Neural cell (in vitro differentiated cells): ENCODE data around the gene OR51B6. TPM values are rescaled to one million over a fixed set of nuclear protein-coding genes. Genes with fewer than 3 reads are reported as not detected.

ENCODE experiments used
- H2AFZ ChIP-seq: fragments of 200-600, 300-800 bp; sonication (generic), shearing (Covaris generic); 2 replicates; pipeline ENCODE4 v1.6.0; 2014; ENCODE audit warnings: low read depth, mild to moderate bottlenecking, antibody characterized with exemption, low read length, moderate library complexity
- H3F3A ChIP-seq: fragments of 200-600 bp; shearing (Covaris generic); 2 replicates; pipeline ENCODE4 v1.6.1; 2016; ENCODE audit warnings: mild to moderate bottlenecking, moderate library complexity, mixed read lengths, antibody characterized with exemption, low read length; ENCODE audit not compliant: insufficient read depth, poor library complexity, severe bottlenecking
- H3K27ac ChIP-seq: fragments of 200-600, 300-800 bp; sonication (generic), shearing (Covaris generic); 2 replicates; pipeline ENCODE4 v1.5.1; 2014; ENCODE audit warnings: mild to moderate bottlenecking, low read length, moderate library complexity
- H3K27me3 ChIP-seq: fragments of 300-800, 200-600 bp; sonication (generic), shearing (Covaris generic); 2 replicates; pipeline ENCODE4 v1.6.0; 2014; ENCODE audit warnings: mild to moderate bottlenecking, low read depth, low read length, moderate library complexity; ENCODE audit not compliant: insufficient read depth
- H3K36me3 ChIP-seq: fragments of 300-800, 200-600 bp; sonication (generic), shearing (Covaris generic); 2 replicates; pipeline ENCODE4 v1.5.1; 2014; ENCODE audit warnings: mild to moderate bottlenecking, antibody characterized with exemption, low read length, moderate library complexity; ENCODE audit not compliant: insufficient read depth
- H3K4me2 ChIP-seq: fragments of 300-800, 200-600 bp; sonication (generic), shearing (Covaris generic); 2 replicates; pipeline ENCODE4 v1.6.0; 2014; ENCODE audit warnings: mild to moderate bottlenecking, low read length
- H3K4me3 ChIP-seq: fragments of 300-800, 200-600 bp; sonication (generic), shearing (Covaris generic); 2 replicates; pipeline ENCODE4 v1.5.1; 2014; ENCODE audit warnings: mild to moderate bottlenecking, low read length, moderate library complexity
- H3K79me2 ChIP-seq: fragments of 200-600 bp; shearing (Covaris generic); replicated peaks from 2 replicates; pipeline ENCODE4 v1.6.0; 2014; ENCODE audit warnings: mild to moderate bottlenecking, low read length, moderate library complexity; ENCODE audit not compliant: insufficient read depth
- H3K9ac ChIP-seq: fragments of 300-800, 200-600 bp; sonication (generic), shearing (Covaris generic); 2 replicates; pipeline ENCODE4 v1.6.1; 2016; ENCODE audit warnings: mild to moderate bottlenecking, low read length, mixed read lengths
- H3K9me2 ChIP-seq: fragments of 200-600 bp; shearing (Covaris generic); 2 replicates; pipeline ENCODE4 v1.6.1; 2016; ENCODE audit warnings: mild to moderate bottlenecking, low read length, mixed read lengths; ENCODE audit not compliant: insufficient read depth
- H3K9me3 ChIP-seq: fragments of 200-600, 300-800 bp; sonication (generic), shearing (Covaris generic); 2 replicates; pipeline ENCODE4 v1.6.1; 2016; ENCODE audit warnings: mild to moderate bottlenecking, mixed run types, low read length, moderate library complexity, mixed read lengths
- H4K20me1 ChIP-seq: fragments of 200-600 bp; shearing (Covaris generic); 2 replicates; pipeline ENCODE4 v1.6.1; 2016; ENCODE audit warnings: mild to moderate bottlenecking, mixed run types; ENCODE audit not compliant: insufficient read depth
- EP300 ChIP-seq: fragments of 450-650 bp; conservative IDR thresholded peaks from 2 replicates; pipeline ENCODE4 v1.6.1; 2014; ENCODE audit warnings: antibody characterized with exemption, mild to moderate bottlenecking, moderate library complexity; ENCODE audit not compliant: poor library complexity, severe bottlenecking
- EZH2 ChIP-seq: fragments of 200-600, 300-800 bp; shearing (Covaris generic), sonication (generic); IDR thresholded peaks from 2 replicates; pipeline ENCODE4 v1.6.1; 2014; ENCODE audit warnings: antibody characterized with exemption, low read length, borderline replicate concordance, mild to moderate bottlenecking; ENCODE audit not compliant: insufficient read depth, poor library complexity, severe bottlenecking
- MXI1 ChIP-seq: fragments of 450-650 bp; conservative IDR thresholded peaks from 2 replicates; pipeline ENCODE4 v1.6.1; 2014; ENCODE audit warnings: antibody characterized with exemption, mild to moderate bottlenecking; ENCODE audit not compliant: poor library complexity, severe bottlenecking
- POLR2AphosphoS5 ChIP-seq: IDR thresholded peaks from 2 replicates; pipeline ENCODE4 v1.6.1; 2012
- RAD21 ChIP-seq: fragments of 450-650 bp; conservative IDR thresholded peaks from 2 replicates; pipeline ENCODE4 v1.6.1; 2014; ENCODE audit warnings: antibody characterized with exemption, mild to moderate bottlenecking, moderate library complexity
- REST ChIP-seq: IDR thresholded peaks from 2 replicates; pipeline ENCODE4 v1.6.1; 2012; ENCODE audit warnings: borderline replicate concordance
- SMC3 ChIP-seq: fragments of 450-650 bp; conservative IDR thresholded peaks from 2 replicates; pipeline ENCODE4 v1.6.1; 2014; ENCODE audit warnings: antibody characterized with exemption, mild to moderate bottlenecking, moderate library complexity; ENCODE audit not compliant: poor library complexity
- TAF1 ChIP-seq: IDR thresholded peaks from 2 replicates; pipeline ENCODE4 v1.6.1; 2012; ENCODE audit warnings: low read depth
- polyA plus RNA-seq: library from polyadenylated mRNA; depleted of rRNA; stranded (reverse); fragments of >200 nt; gene quantifications from 2 replicates; pipeline ENCODE4 v1.2.3, GENCODE V29; 2014
- TF ChIP-seq, protein P1 (sequence below): fragments of 450-650 bp; IDR thresholded peaks from 2 replicates; pipeline ENCODE4 v1.5.1; 2014; ENCODE audit warnings: antibody characterized with exemption, mild to moderate bottlenecking, moderate library complexity; ENCODE audit not compliant: poor library complexity, severe bottlenecking

Gene OR51B6
- polyA plus RNA-seq, 1 donor from 2014 or later: not detected

DNA sequence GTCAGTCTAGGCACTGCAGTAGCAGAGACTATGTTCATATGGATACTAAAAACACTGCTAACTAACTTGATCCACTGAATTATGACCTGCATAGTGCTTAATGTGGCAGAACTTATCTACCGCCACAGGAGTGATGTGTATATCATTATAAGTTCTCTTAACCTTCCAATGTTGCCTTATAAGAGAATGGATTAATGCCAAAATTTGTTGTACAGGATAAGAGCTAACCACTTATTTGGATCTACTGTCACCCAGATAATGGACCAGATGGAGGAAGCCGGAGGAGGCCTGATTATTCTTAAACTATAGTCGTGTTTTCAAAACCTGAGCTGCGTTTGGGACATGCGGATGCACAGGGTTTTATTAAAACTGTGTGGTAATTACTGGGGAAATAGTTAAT is 47.7 kb upstream of the OR51B6 start:
- Histone ChIP-seq H3K9me3 (no peaks in the 10 kb centered on the region), H3K9me2 (no peaks in the 10 kb centered on the region), H3F3A (no peaks in the 10 kb centered on the region), H3K36me3 (no peaks in the 10 kb centered on the region), H3K27ac (no peak overlapping the region), H2AFZ (no peak overlapping the region), H3K27me3 (no peaks in the 10 kb centered on the region), H3K4me3 (no peak overlapping the region), H3K9ac (no peak overlapping the region), H3K79me2 (no peaks in the 10 kb centered on the region), H3K4me2 (no peak overlapping the region), H4K20me1 (no peaks in the 10 kb centered on the region)
- TF ChIP-seq TAF1: no peak
- no peak for TF ChIP-seq POLR2AphosphoS5
- TF ChIP-seq EZH2: no peak
- TF ChIP-seq EP300: no peak
- no peak for TF ChIP-seq REST
- no peak for TF ChIP-seq SMC3
- no peak for TF ChIP-seq MXI1

- Histone ChIP-seq H4K20me1 (no peaks in the 10 kb centered on the region), H3K27ac (no peak overlapping the region), H3K36me3 (no peaks in the 10 kb centered on the region), H3F3A (no peaks in the 10 kb centered on the region), H3K79me2 (no peaks in the 10 kb centered on the region), H3K4me3 (no peak overlapping the region), H3K9ac (no peak overlapping the region), H3K9me2 (no peaks in the 10 kb centered on the region), H3K27me3 (no peaks in the 10 kb centered on the region), H3K9me3 (no peaks in the 10 kb centered on the region), H2AFZ (no peak overlapping the region), H3K4me2 (no peak overlapping the region)
- TF ChIP-seq RAD21: no peak
- no peak for TF ChIP-seq TAF1
Measured at GRCh38 chr11:5304046-5304445, 47.3 kb upstream of the OR51B6 start.

DNA sequence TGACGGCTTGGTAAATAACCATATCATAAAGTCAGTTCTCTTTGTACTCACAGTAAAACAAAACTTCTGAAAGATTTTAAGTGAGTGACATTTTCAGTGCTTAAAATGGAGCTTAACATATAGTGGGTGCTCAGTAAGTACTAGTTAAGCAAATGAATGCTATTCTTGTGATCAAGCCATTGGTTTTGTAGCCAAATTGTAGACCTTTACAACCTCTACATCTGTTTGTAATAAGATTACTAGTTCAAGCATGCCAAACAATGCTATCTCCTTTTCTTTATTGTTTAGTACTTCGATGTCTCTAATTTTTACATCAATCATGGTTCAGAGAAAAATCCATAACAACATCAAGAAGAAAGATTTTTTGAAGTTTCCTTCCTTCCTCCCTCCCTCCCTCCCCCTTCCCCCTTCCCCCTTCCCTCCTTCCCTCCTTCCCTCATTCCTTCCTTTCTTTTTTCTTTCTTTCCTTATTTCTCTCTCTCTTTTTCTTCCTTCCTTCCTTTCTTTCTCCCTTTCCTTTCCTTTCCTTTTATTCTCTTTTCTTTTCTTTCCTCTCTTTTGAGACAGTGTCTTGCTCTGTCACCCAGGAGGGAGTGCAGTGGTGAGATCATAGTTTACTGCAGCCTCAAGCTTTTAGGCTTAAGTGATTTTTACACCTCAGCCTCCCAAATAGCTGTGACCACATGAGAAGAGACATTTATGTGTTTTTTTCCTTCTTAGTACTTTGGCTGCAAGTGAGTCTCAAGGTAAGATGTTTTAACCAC is 43.9 kb upstream of the OR51B6 start:
- H3K9ac ChIP-seq: no peak overlapping the region
- H3K27ac ChIP-seq: no peak overlapping the region
- no peaks in the 10 kb centered on the region for H3K79me2 ChIP-seq
- no peak overlapping the region for H3K4me3 ChIP-seq
- no peaks in the 10 kb centered on the region for H3K27me3 ChIP-seq
- no peaks in the 10 kb centered on the region for H3F3A ChIP-seq
- no peak for TF ChIP-seq REST
- no peak for TF ChIP-seq SMC3
- no peak for TF ChIP-seq RAD21
- no peak for TF ChIP-seq MXI1
- TF ChIP-seq EZH2: no peak
- no peak for TF ChIP-seq TAF1
- TF ChIP-seq POLR2AphosphoS5: no peak
- TF ChIP-seq EP300: no peak
- TF ChIP-seq, protein P1, sequence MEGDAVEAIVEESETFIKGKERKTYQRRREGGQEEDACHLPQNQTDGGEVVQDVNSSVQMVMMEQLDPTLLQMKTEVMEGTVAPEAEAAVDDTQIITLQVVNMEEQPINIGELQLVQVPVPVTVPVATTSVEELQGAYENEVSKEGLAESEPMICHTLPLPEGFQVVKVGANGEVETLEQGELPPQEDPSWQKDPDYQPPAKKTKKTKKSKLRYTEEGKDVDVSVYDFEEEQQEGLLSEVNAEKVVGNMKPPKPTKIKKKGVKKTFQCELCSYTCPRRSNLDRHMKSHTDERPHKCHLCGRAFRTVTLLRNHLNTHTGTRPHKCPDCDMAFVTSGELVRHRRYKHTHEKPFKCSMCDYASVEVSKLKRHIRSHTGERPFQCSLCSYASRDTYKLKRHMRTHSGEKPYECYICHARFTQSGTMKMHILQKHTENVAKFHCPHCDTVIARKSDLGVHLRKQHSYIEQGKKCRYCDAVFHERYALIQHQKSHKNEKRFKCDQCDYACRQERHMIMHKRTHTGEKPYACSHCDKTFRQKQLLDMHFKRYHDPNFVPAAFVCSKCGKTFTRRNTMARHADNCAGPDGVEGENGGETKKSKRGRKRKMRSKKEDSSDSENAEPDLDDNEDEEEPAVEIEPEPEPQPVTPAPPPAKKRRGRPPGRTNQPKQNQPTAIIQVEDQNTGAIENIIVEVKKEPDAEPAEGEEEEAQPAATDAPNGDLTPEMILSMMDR: no peak
- H4K20me1 ChIP-seq: no peaks in the 10 kb centered on the region
- H3K9me2 ChIP-seq: no peaks in the 10 kb centered on the region
- H3K4me2 ChIP-seq: no peak overlapping the region
- no peaks in the 10 kb centered on the region for H3K36me3 ChIP-seq
- no peaks in the 10 kb centered on the region for H3K9me3 ChIP-seq
- no peak overlapping the region for H2AFZ ChIP-seq
